Choroid plexus epithelial cell (primary cell): Measurements from ENCODE around the gene ANP32E.
"Not testable (repeated sequence)": the region's sequence is repeated elsewhere in the genome, so short reads cannot be mapped to it uniquely, and the experiment has no call there.

Source experiments
- DNase-seq: peaks from one replicate; pipeline ENCODE4 v3.0.0-alpha.2; 2010; ENCODE audit warnings: low read depth
- H3K4me3 ChIP-seq: 2 replicates; pipeline ENCODE4 v1.5.1; 2011; ENCODE audit warnings: low read depth, mild to moderate bottlenecking, control low read depth, low read length, moderate library complexity
- TF ChIP-seq, protein P1 (sequence below): conservative IDR thresholded peaks from 2 replicates; pipeline ENCODE4 v1.5.1; 2011; ENCODE audit warnings: low read depth, mild to moderate bottlenecking, control low read depth, inconsistent platforms, low read length, moderate library complexity

Gene ANP32E

DNA sequence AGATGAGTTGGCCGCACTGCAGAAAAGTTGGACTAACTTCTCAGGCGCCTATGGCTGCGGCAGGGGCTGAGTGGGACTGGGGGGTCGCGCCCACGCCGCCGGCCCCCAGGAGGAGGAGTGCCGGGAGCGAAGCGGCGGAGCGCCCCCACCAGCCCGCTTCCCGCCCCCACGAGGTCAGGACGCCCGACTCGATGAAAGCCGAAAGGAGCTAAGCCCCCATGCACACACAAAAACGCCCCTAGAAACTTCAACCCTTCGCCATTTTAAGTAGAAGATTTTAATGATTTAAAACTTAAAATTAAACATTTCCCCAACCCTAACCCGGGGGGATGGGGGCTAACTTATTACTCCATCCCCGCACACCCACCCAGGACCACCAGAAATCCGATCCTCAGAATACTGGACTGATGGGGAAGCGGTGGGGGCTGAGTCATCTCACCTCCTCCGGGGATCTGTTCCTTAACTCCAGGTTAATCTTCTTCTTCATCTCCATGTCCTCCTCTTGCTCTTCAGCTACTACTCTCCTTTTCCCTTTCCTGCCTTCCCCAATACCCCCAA, 539 bp downstream of the ANP32E start:
- peak; percentile 13 for DNase-seq
- TF ChIP-seq, protein P1, sequence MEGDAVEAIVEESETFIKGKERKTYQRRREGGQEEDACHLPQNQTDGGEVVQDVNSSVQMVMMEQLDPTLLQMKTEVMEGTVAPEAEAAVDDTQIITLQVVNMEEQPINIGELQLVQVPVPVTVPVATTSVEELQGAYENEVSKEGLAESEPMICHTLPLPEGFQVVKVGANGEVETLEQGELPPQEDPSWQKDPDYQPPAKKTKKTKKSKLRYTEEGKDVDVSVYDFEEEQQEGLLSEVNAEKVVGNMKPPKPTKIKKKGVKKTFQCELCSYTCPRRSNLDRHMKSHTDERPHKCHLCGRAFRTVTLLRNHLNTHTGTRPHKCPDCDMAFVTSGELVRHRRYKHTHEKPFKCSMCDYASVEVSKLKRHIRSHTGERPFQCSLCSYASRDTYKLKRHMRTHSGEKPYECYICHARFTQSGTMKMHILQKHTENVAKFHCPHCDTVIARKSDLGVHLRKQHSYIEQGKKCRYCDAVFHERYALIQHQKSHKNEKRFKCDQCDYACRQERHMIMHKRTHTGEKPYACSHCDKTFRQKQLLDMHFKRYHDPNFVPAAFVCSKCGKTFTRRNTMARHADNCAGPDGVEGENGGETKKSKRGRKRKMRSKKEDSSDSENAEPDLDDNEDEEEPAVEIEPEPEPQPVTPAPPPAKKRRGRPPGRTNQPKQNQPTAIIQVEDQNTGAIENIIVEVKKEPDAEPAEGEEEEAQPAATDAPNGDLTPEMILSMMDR, result no peak
- peak overlapping the region; percentile 84 for H3K4me3 ChIP-seq

DNA sequence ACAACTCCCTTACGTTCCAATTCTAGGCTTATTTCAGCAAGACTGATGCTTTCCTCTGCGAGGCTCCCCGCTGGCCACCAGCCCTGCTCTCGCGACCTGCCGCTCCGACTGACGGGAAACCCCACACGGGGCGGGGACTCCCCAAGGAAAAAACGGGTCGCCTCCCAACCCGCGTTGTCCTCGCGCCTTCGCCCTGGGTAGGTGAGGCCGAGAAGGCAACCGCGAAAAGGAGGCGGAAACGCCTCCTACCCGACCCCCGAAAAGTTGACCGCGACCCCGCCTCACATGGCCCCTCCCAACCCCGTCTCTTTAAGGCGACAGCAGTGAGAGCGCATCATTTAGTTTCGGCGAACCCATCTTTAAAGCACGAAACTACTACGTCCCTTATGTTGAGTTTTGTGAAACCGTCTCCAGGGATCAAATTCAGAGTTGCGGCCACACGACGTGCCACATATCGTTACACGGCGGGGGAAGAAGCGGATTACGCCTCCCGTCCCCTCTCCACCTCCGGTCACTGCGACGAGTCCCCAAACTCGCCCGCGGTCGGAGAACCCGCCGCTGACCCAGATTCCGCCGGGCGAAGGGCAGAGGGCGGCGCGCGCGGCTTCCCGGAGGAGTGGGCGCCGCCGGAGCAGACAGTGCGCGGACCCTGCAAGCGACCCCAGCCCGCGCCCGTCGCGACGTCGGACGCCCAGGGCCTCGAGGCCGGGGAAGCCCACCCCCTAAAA, 1.2 kb downstream of the ANP32E start:
- H3K4me3 ChIP-seq, result peak overlapping the region; percentile 84
- DNase-seq, result peak; percentile 72
- TF ChIP-seq, protein P1, result no peak

DNA sequence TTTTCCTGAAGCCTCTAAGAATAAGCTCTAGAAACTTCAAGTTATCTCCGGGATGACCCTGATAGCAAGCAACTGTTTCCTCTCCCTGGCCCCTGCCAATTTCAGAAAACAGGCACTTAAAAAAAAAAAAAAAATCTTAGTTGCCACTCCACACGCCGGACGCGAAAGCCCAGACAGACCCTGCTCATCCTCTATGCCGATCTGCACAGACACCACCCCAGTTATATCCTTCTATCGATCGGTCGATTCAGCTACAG, 1.7 kb downstream of the ANP32E start:
- H3K4me3 ChIP-seq, result peak overlapping the region; percentile 84
- no peak for DNase-seq
- TF ChIP-seq, protein P1, result no peak

DNA sequence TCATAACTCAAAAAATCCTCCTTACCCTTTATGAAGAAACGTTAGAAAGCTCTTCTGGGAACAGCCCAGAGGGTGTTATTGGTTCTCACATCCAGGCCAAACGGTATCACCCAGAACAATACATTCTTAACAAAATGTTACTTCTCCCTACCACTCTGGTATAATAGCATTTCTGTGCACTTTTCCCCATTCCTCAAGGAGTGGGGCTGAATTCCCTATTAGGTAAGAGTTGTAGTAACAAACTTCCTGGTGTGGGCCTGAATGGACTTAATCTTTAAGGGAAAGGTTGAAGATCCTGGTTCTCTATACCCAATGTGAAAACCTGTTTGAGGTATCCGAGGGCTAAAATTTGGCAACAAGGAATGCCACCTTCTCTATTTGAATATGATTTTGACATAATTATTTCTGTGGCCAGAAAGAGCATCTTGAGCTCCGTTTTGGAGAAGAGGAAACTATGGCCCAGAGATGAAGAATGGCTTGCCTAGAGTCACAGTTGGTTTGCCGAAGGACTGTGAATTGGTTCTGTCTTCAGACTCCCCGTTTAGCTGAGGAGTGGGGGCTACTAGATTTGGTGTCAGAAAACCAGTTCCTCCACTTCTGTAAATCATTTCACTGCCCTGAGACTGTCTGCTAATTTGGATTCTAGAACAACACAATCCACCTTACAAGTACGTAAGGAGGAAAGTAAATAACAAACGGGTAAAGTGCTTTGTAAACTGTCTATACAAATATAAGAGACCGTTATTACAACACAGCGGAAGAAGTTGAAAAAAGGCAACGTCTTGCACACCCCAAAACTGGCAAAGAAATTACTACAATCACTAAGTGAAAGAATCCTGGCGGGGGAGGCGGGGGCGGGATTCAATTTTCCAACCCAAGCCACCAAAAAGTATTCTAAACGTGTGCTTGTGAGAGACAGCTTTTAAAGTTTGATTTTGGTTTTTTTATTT, 2.3 kb downstream of the ANP32E start:
- no peak for DNase-seq

DNA sequence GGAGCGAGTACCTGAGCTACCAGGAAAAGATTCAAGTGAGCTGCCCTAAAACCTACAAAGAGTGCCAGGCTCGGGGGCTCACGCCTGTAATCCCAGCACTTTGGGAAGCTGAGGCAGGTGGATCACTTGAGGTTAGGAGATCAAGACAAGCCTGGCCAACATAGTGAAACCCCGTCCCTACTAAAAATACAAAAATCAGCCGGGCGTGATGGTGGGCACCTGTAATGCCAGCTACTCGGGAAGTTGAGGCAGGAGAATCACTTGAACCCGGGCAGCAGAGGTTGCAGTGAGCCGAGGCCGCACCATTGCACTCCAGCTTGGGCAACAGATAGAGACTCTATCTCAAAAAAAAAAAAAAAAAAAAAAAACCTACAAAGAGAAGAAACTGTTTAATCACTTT, 3.0 kb downstream of the ANP32E start:
- DNase-seq, result not testable (repeated sequence)

More for the DNA sequence above, 2.3 kb downstream of the ANP32E start:
- TF ChIP-seq, protein P1, result no peak
- H3K4me3 ChIP-seq, result peak overlapping the region; percentile 84

DNA sequence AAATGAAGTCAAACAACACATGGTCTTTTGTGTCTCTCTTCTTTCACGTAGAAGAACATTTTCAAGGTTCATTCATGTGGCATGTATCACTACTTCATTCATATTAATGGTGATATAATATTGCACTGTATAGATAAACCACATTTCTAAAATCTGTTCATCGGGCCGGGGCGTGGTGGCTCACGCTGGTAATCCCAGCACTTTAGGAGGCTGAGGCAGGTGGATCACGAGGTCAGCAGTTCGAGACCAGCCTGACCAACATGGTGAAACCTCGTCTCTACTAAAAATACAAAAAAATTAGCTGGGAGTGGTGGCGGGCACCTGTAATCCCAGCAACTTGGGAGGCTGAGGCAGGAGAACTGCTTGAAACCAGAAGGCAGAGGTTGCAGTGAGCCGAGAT, 7.7 kb downstream of the ANP32E start:
- not testable (repeated sequence) for H3K4me3 ChIP-seq, DNase-seq

More for the DNA sequence above, 3.0 kb downstream of the ANP32E start:
- H3K4me3 ChIP-seq, result not testable (repeated sequence)

DNA sequence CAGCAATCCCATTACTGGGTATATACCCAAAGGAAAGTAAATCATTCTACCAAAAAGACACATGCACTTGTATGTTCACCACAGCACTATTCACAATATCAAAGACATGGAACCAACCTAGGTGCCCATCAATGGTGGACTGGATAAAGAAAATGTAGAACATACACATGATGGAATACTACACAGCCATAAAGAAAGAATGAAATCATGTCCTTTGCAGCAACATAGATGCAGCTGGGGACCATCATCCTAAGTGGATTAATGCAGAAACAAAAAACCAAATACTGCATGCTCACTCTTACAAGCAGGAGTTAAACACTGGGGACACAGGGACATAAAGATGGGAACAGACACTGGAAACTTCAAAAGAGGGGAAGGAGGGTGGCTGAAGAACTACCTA, 8.7 kb downstream of the ANP32E start:
- TF ChIP-seq, protein P1, result no peak
- H3K4me3 ChIP-seq, result no peak overlapping the region
- DNase-seq, result no peak

DNA sequence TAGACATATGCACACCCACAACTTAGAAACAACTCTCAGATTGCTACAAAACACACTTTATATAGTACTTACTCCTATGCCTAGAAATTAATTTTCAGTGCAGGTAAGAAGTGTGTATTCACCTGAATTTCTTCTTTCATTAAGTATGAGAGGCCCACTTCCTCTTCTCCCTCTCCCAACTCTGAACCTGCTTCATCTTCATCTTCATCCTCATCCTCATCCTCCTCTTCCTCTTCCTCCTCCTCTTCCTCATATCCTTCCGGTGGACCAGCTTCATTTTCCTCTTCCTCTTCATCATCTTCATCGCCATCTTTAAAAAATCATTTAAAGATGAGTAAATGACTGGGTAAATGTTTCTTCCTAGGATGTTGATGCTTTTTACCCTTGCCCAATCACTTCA, 9.4 kb downstream of the ANP32E start:
- TF ChIP-seq, protein P1, result no peak
- no peak for DNase-seq
- H3K4me3 ChIP-seq, result no peak overlapping the region
